Measurements from ENCODE around the gene BCAS3.
"Not testable (repeated sequence)": the region's sequence is repeated elsewhere in the genome, so short reads cannot be mapped to it uniquely, and the experiment has no call there.

BCAS3 gene

DNA sequence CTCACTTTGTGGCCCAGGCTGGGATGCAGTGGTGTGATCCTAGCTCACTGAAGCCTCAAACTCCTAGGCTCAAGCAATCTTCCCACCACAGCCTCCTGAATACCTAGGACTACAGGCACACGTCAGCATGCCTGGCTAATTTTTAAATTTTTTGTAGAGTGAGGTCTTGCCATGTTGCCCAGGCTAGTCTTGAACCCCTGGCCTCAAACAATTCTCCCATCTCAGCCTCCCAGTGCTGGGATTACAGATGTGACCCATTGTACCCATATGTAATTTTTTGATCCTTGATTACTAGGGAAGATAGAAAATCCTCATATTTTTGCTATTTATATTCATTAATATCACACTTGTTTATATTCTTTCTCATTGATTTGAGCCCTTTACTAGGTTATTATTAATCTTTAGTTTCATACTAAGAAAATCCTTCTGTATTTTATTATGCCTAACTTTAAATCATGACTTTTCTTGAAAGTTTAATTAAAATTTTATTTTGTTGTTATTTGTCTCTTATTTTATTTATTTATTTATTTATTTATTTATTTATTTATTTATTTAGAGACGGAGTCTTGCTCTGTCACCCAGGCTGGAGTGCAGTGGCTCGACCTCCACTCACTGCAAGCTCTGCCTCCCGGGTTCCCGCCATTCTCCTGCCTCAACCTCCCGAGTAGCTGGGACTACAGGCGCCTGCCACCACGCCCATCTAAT is 75.4 kb downstream of the BCAS3 start:
- Histone ChIP-seq H3K36me3 (ENCODE audit: control insufficient read depth, insufficient read depth, low read length) (no peaks in the 10 kb centered on the region), H3K9me3 (ENCODE audit: control insufficient read depth, low read length) (peaks cover 3% of the 10 kb centered on the region), H3K4me1 (ENCODE audit: control insufficient read depth, insufficient read depth, low read length, poor library complexity, severe bottlenecking) (no peaks in the 10 kb centered on the region), H3K4me3 (ENCODE audit: extremely low read depth, insufficient read depth, low read length, poor library complexity, severe bottlenecking) (no peak overlapping the region), H3K27ac (ENCODE audit: low read depth, low read length, severe bottlenecking) (no peak overlapping the region)
- WGBS, 2 experiments (ENCODE audit: insufficient coverage in 2 of 2) = 93 to 99% methylated on average over 3 to 7 of the region's 8 CpGs

DNA sequence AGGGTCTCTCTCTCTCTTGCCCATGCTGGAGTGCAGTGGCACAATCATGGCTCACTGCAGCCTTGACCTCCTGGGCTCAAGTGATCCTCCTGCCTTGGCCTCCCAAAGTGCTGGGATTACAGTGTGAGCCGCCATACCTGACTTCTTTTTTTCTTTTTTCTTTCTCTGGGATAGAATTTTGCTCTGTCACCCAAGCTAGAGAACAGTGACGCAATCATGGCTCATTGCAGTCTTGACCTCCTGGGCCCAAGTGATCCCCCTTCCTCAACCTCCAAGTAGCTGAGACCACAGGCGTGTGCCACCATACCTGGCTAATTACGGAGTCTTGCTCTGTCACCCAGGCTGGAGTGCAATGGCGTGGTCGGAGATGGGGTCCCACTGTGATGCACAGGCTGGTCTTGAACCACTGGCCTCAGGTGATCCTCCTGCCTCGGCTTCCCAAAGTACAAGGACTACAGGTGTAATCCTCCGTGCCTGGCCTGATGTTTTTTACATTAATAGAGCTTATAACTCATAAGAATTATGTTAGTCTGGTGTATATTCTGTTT is 76.5 kb downstream of the BCAS3 start:
- H3K4me3 ChIP-seq (ENCODE audit: extremely low read depth, insufficient read depth, low read length, poor library complexity, severe bottlenecking) = no peak overlapping the region
- peaks cover 3% of the 10 kb centered on the region for H3K9me3 ChIP-seq (ENCODE audit: control insufficient read depth, low read length)
- no peaks in the 10 kb centered on the region for H3K4me1 ChIP-seq (ENCODE audit: control insufficient read depth, insufficient read depth, low read length, poor library complexity, severe bottlenecking)
- 58 to 64% methylated on average over 5 to 6 of the region's 8 CpGs for WGBS, 2 experiments (ENCODE audit: insufficient coverage in 2 of 2)
- H3K27ac ChIP-seq (ENCODE audit: low read depth, low read length, severe bottlenecking) = no peak overlapping the region
- no peaks in the 10 kb centered on the region for H3K36me3 ChIP-seq (ENCODE audit: control insufficient read depth, insufficient read depth, low read length)

DNA sequence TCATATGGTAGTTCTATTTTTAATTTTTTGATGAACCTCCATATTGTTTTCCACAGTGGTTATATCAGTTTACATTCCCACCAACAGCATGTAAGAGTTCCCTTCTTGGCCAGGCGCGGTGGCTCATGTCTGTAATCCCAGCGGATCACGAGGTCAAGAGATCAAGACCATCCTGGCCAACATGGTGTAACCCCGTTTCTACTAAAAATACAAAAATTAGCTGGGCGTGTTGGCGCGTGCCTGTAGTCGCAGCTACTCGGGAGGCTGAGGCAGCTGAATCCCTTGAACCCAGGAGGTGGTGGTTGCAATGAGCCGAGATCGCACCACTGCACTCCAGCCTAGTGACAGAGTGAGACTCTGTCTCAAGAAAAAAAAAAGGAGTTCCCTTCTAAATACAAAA is 79.1 kb downstream of the BCAS3 start:
- H3K4me1 ChIP-seq (ENCODE audit: control insufficient read depth, insufficient read depth, low read length, poor library complexity, severe bottlenecking); H3K4me3 ChIP-seq (ENCODE audit: extremely low read depth, insufficient read depth, low read length, poor library complexity, severe bottlenecking); H3K36me3 ChIP-seq (ENCODE audit: control insufficient read depth, insufficient read depth, low read length); H3K9me3 ChIP-seq (ENCODE audit: control insufficient read depth, low read length); H3K27ac ChIP-seq (ENCODE audit: low read depth, low read length, severe bottlenecking): not testable (repeated sequence)
- 80 to 93% methylated on average over 6 to 7 of the region's 12 CpGs for WGBS, 2 experiments (ENCODE audit: insufficient coverage in 2 of 2)

DNA sequence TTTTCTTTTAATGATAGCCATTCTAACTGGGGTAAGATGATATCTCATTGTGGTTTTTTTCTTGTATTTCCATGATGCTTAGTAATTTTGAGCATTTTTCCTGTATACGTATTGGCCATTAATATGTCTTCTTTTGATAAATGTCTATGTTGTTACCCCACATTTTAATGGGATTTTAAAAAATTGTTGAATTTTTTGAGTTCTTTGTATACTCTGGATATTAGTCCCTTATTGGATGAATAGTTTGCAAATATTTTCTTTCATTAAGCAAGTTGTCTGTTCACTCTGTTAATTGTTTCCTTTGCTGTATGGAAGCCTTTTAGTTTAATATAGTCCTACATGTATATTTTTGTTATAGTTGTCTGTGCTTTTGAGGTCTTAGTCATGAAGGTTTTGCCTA is 79.8 kb downstream of the BCAS3 start:
- Histone ChIP-seq H3K9me3 (ENCODE audit: control insufficient read depth, low read length) (no peaks in the 10 kb centered on the region), H3K27ac (ENCODE audit: low read depth, low read length, severe bottlenecking) (no peak overlapping the region), H3K4me3 (ENCODE audit: extremely low read depth, insufficient read depth, low read length, poor library complexity, severe bottlenecking) (no peak overlapping the region), H3K36me3 (ENCODE audit: control insufficient read depth, insufficient read depth, low read length) (no peaks in the 10 kb centered on the region), H3K4me1 (ENCODE audit: control insufficient read depth, insufficient read depth, low read length, poor library complexity, severe bottlenecking) (no peaks in the 10 kb centered on the region)
- WGBS, 2 experiments (ENCODE audit: insufficient coverage in 2 of 2) = no CpG with 5 or more reads among the region's 1 CpG

DNA sequence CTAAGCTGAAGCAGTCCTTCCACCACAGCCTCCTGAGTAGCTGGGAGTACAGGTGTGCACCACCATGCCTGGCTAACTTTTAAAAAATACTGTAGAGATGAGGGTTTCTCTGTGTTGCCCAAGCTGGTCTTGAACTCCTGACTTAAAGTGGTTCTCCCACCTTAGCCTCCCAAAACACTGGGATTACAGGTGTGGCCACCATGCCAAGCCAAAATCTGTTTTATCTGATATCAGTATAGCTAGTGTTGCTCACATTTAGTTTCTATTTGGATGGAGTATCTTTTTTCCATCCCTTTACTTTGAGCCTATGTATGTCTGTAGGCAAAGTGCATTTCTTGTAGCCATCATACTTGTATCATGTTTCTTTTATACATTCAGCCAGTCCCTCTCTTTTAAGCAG is 82.1 kb downstream of the BCAS3 start:
- H3K27ac ChIP-seq (ENCODE audit: low read depth, low read length, severe bottlenecking) = no peak overlapping the region
- H3K4me1 ChIP-seq (ENCODE audit: control insufficient read depth, insufficient read depth, low read length, poor library complexity, severe bottlenecking) = no peaks in the 10 kb centered on the region
- H3K9me3 ChIP-seq (ENCODE audit: control insufficient read depth, low read length) = no peaks in the 10 kb centered on the region
- no peaks in the 10 kb centered on the region for H3K36me3 ChIP-seq (ENCODE audit: control insufficient read depth, insufficient read depth, low read length)
- H3K4me3 ChIP-seq (ENCODE audit: extremely low read depth, insufficient read depth, low read length, poor library complexity, severe bottlenecking) = no peak overlapping the region

DNA sequence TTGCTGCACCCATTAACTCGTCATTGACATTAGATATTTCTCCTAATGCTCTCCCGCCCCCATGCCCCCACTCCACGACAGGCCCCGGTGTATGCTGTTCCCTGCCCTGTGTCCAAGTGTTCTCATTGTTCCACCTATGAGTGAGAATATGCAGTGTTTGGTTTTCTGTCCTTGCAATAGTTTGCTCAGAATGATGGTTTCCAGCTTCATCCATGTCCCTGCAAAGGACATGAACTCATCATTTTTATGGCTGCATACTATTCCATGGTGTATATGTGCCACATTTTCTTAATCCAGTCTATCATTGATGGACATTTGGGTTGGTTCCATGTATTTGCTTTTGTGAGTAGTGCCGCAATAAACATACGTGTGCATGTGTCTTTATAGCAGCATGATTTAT is 83.7 kb downstream of the BCAS3 start:
- H3K4me1 ChIP-seq (ENCODE audit: control insufficient read depth, insufficient read depth, low read length, poor library complexity, severe bottlenecking); H3K27ac ChIP-seq (ENCODE audit: low read depth, low read length, severe bottlenecking); H3K4me3 ChIP-seq (ENCODE audit: extremely low read depth, insufficient read depth, low read length, poor library complexity, severe bottlenecking); H3K36me3 ChIP-seq (ENCODE audit: control insufficient read depth, insufficient read depth, low read length); H3K9me3 ChIP-seq (ENCODE audit: control insufficient read depth, low read length): not testable (repeated sequence)
- 92% methylated on average over 4 of the region's 6 CpGs; no CpG with 5 or more reads in 1 of the 2 experiments for WGBS, 2 experiments (ENCODE audit: insufficient coverage in 2 of 2)

DNA sequence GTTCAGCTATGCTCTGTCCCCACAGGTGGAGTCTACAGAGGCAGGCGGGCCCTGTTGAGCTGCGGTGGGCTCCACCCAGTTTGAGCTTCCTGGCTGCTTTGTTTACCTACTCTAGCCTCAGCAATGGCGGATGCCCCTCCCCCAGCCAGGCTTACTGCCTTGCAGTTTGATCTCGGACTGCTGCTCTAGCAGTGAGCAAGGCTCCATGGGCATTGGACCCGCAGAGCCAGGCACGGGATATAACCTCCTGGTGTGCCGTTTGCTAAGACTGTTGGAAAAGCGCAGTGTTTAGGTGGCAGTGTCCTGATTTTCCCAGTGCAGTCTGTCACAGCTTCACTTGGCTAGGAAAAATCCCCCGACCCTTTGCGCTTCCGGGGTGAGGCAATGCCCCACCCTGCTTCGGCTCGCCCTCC is 89.1 kb downstream of the BCAS3 start:
- Histone ChIP-seq H3K4me3 (ENCODE audit: extremely low read depth, insufficient read depth, low read length, poor library complexity, severe bottlenecking) (no peak overlapping the region), H3K36me3 (ENCODE audit: control insufficient read depth, insufficient read depth, low read length) (no peaks in the 10 kb centered on the region), H3K9me3 (ENCODE audit: control insufficient read depth, low read length) (no peaks in the 10 kb centered on the region), H3K4me1 (ENCODE audit: control insufficient read depth, insufficient read depth, low read length, poor library complexity, severe bottlenecking) (no peaks in the 10 kb centered on the region), H3K27ac (ENCODE audit: low read depth, low read length, severe bottlenecking) (no peak overlapping the region)
- WGBS, 2 experiments (ENCODE audit: insufficient coverage in 2 of 2) = 94 to 97% methylated on average over 12 to 13 of the region's 13 CpGs

DNA sequence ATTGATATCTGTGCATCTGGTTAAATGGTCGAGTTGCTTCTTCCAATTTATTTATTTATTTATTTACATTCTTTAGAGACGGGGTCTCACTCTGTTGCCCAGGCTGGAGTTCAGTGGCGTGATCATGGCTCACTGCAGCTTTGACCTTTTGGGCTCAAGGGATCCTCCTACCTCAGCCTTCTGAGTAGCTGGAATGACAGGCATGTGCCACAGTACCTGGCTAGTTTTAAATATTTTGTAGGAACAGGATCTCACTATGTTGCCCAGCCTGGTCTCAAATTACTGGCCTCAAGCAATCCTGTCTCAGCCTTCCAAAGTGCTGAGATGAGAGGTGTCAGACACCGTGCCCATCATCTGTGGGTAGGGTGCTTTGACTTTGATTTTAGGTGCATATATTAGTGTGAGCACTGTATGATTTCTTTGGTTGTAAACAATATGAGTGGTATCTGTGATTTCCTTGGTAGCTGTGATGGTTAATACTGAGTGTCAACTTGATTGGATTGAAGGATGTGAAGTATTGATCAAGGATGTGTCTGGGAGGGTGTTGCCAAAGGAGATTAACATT is 90.2 kb downstream of the BCAS3 start:
- H3K4me1 ChIP-seq (ENCODE audit: control insufficient read depth, insufficient read depth, low read length, poor library complexity, severe bottlenecking) = no peaks in the 10 kb centered on the region
- 80 to 93% methylated on average over 3 of the region's 4 CpGs for WGBS, 2 experiments (ENCODE audit: insufficient coverage in 2 of 2)
- no peak overlapping the region for H3K4me3 ChIP-seq (ENCODE audit: extremely low read depth, insufficient read depth, low read length, poor library complexity, severe bottlenecking)
- H3K36me3 ChIP-seq (ENCODE audit: control insufficient read depth, insufficient read depth, low read length) = no peaks in the 10 kb centered on the region
- no peaks in the 10 kb centered on the region for H3K9me3 ChIP-seq (ENCODE audit: control insufficient read depth, low read length)
- H3K27ac ChIP-seq (ENCODE audit: low read depth, low read length, severe bottlenecking) = no peak overlapping the region

DNA sequence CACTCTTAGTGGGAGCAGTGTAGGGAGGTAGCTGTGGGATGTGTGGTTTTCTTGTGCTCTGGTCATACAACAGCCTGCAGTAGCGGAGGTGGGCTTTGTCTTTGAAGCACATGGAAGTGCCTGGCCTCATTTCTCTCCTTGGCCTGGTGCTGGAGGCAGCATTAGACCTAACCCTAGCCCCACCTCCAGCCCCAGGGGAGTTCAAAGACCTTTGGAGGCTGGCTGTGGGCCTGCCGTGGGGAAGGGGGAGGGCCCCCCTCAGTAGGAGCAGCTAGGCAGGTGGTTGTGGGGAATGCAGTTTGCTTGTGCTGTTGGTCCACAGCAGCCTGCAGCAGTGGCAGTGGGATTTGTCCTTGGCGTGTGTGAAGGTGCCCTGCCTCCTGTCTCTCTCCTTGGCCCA is 91.7 kb downstream of the BCAS3 start:
- no peak overlapping the region for H3K27ac ChIP-seq (ENCODE audit: low read depth, low read length, severe bottlenecking)
- no peaks in the 10 kb centered on the region for H3K36me3 ChIP-seq (ENCODE audit: control insufficient read depth, insufficient read depth, low read length)
- H3K4me1 ChIP-seq (ENCODE audit: control insufficient read depth, insufficient read depth, low read length, poor library complexity, severe bottlenecking) = no peaks in the 10 kb centered on the region
- WGBS, 2 experiments (ENCODE audit: insufficient coverage in 2 of 2) = 83 to 100% methylated on average over 1 of the region's 3 CpGs
- H3K9me3 ChIP-seq (ENCODE audit: control insufficient read depth, low read length) = no peaks in the 10 kb centered on the region
- H3K4me3 ChIP-seq (ENCODE audit: extremely low read depth, insufficient read depth, low read length, poor library complexity, severe bottlenecking) = no peak overlapping the region

DNA sequence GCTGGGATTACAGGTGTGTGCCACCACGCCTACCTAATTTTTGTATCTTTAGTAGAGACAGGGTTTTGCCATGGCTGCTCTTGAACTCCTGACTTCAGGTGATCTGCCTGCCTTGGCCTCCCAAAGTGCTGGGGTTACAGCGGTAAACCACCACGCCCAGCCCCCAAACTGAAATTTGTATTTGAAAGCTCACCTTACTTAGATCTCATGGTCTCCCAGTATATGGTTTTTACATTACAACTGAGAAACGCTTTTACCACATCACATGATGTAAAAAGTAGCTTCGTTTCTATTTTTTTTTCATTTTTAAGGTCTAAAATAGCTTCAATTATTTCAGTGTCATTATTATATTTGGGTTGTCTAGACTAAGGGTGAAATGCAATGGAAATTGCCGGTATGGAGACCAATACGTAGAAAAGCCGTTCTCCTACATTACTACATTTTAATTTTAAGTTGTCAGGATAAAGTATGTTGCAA is 93.3 kb downstream of the BCAS3 start:
- Histone ChIP-seq H3K4me1 (ENCODE audit: control insufficient read depth, insufficient read depth, low read length, poor library complexity, severe bottlenecking) (no peaks in the 10 kb centered on the region), H3K9me3 (ENCODE audit: control insufficient read depth, low read length) (no peaks in the 10 kb centered on the region), H3K27ac (ENCODE audit: low read depth, low read length, severe bottlenecking) (no peak overlapping the region), H3K36me3 (ENCODE audit: control insufficient read depth, insufficient read depth, low read length) (no peaks in the 10 kb centered on the region), H3K4me3 (ENCODE audit: extremely low read depth, insufficient read depth, low read length, poor library complexity, severe bottlenecking) (no peak overlapping the region)
- WGBS, 2 experiments (ENCODE audit: insufficient coverage in 2 of 2) = 90 to 93% methylated on average over 2 to 3 of the region's 8 CpGs

DNA sequence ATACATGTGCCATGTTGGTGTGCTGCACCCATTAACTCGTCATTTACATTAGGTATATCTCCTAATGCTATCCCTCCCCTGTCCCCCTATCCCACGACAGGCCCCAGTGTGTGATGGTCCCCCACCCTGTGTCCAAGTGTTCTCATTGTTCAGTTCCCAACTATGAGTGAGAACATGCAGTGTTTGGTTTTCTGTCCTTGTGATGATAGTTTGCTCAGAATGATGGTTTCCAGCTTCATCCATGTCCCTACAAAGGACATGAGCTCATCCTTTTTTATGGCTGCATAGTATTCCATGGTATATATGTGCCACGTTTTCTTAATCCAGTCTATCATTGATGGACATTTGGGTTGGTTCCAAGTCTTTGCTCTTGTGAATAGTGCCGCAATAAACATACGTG is 94.0 kb downstream of the BCAS3 start:
- WGBS, 2 experiments (ENCODE audit: insufficient coverage in 2 of 2) = no CpG with 5 or more reads among the region's 5 CpGs

More for the DNA sequence above, 94.0 kb downstream of the BCAS3 start:
- not testable (repeated sequence) for H3K4me3 ChIP-seq (ENCODE audit: extremely low read depth, insufficient read depth, low read length, poor library complexity, severe bottlenecking); H3K27ac ChIP-seq (ENCODE audit: low read depth, low read length, severe bottlenecking); H3K4me1 ChIP-seq (ENCODE audit: control insufficient read depth, insufficient read depth, low read length, poor library complexity, severe bottlenecking); H3K36me3 ChIP-seq (ENCODE audit: control insufficient read depth, insufficient read depth, low read length); H3K9me3 ChIP-seq (ENCODE audit: control insufficient read depth, low read length)

Data from mesodermal cell (in vitro differentiated cells).